ENCODE measurements around the gene ZNF670. TPM values are rescaled to one million over a fixed set of nuclear protein-coding genes. Genes with fewer than 3 reads are reported as not detected.
A peak's percentile ranks its signal among the peaks of the same experiment; 100 is the strongest.
"Not testable (repeated sequence)": the region's sequence is repeated elsewhere in the genome, so short reads cannot be mapped to it uniquely, and the experiment has no call there.

The ZNF670 gene
- polyA plus RNA-seq, result 1 to 10 TPM in 1 of 2 donors, under 1 TPM in 1; 0.49 to 1.4 TPM

DNA sequence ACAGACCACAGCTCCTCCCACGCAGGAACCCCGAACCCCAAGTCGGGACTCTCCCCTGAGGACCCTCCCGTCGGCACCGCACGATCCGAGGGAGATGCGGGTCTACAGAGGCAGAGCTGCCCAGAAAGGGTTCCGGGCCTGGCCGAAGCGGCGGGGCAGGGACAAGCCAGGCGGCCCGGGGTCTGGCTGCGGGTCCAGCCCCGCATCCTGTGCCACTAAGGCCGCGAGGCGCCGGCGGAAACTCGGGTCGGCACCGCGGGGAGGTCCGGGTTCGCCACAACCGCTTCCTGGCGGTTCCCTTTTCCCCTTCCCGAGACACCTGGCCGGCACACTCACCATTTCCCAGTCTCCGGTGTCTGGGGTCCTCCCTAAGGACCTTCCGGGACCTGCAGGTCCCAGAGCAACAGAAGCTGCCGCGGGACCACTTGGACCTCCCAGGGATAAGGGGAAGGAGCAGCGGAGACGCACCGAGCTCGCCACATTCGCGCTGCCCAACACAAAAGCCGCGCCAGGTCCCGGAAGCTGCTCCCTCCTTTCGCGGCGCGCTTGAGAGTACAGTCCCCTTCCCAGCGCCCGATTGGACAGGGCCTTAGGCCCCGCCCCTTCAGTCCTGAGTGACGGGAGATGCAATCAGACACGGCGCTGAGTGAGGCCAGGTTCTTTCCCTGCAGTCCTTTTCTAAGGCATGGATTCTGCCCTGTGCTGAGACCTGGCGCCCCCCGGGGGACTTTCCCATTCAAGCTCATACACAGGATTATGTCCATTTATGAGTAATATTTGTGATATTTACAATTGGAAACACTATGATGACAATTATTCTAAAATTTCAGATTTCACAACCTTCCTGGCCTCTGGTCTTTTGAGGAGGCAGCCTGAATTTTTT is at the start of gene ZNF670:
TSS of gene ZNF670 (minus strand) at position 554 of the 883 bp plus-strand sequence. CDS start at position 339, 215 bp downstream.
- Histone ChIP-seq H3K36me3 (ENCODE audit: control insufficient read depth in 2 of 2, insufficient read depth in 2 of 2, low read length in 1 of 2) (no peaks in the 10 kb centered on the region), H3K9me3 (ENCODE audit: control insufficient read depth in 2 of 2, insufficient read depth in 1 of 2, low read depth in 1 of 2, low read length in 1 of 2) (no peaks in the 10 kb centered on the region), H3K27ac (ENCODE audit: low read depth in 2 of 2, low read length in 1 of 2) (peak within 1 kb of the TSS; percentile 75 to 87), H3K4me3 (ENCODE audit: low read depth in 1 of 2, low read length in 2 of 2) (peak within 1 kb of the TSS; percentile 83 to 90), H3K27me3 (ENCODE audit: control insufficient read depth in 1 of 2, insufficient read depth in 2 of 2, low read length in 2 of 2) (no peaks in the 10 kb centered on the region), H3K4me1 (ENCODE audit: control insufficient read depth in 2 of 2, insufficient read depth in 2 of 2, low read length in 1 of 2) (peaks cover 0 to 2% of the 10 kb centered on the region in 2 donors)
- WGBS, 2 donors, result 0% methylated on average over 47 to 57 of the region's 57 CpGs

- not testable (repeated sequence) for H3K36me3 ChIP-seq (ENCODE audit: control insufficient read depth in 2 of 2, insufficient read depth in 2 of 2, low read length in 1 of 2); H3K4me1 ChIP-seq (ENCODE audit: control insufficient read depth in 2 of 2, insufficient read depth in 2 of 2, low read length in 1 of 2); H3K4me3 ChIP-seq (ENCODE audit: low read depth in 1 of 2, low read length in 2 of 2); H3K27me3 ChIP-seq (ENCODE audit: control insufficient read depth in 1 of 2, insufficient read depth in 2 of 2, low read length in 2 of 2); H3K27ac ChIP-seq (ENCODE audit: low read depth in 2 of 2, low read length in 1 of 2)
- 51 to 88% methylated on average over 11 to 13 of the region's 18 CpGs for WGBS, 2 donors
- H3K9me3 ChIP-seq (ENCODE audit: control insufficient read depth in 2 of 2, insufficient read depth in 1 of 2, low read depth in 1 of 2, low read length in 1 of 2), result peaks cover 0 to 11% of the 10 kb centered on the region in 2 donors
These were observed 49.1 kb upstream of the ZNF670 start for GRCh38 chr1:247127519-247128282.

- not testable (repeated sequence) for H3K36me3 ChIP-seq (ENCODE audit: control insufficient read depth in 2 of 2, insufficient read depth in 2 of 2, low read length in 1 of 2); H3K4me1 ChIP-seq (ENCODE audit: control insufficient read depth in 2 of 2, insufficient read depth in 2 of 2, low read length in 1 of 2); H3K4me3 ChIP-seq (ENCODE audit: low read depth in 1 of 2, low read length in 2 of 2); H3K27me3 ChIP-seq (ENCODE audit: control insufficient read depth in 1 of 2, insufficient read depth in 2 of 2, low read length in 2 of 2); H3K9me3 ChIP-seq (ENCODE audit: control insufficient read depth in 2 of 2, insufficient read depth in 1 of 2, low read depth in 1 of 2, low read length in 1 of 2); H3K27ac ChIP-seq (ENCODE audit: low read depth in 2 of 2, low read length in 1 of 2)
- no CpG with 5 or more reads among the region's 46 CpGs for WGBS, 2 donors
These were observed 48.0 kb upstream of the ZNF670 start for GRCh38 chr1:247126601-247127000.

- not testable (repeated sequence) for H3K36me3 ChIP-seq (ENCODE audit: control insufficient read depth in 2 of 2, insufficient read depth in 2 of 2, low read length in 1 of 2); H3K27ac ChIP-seq (ENCODE audit: low read depth in 2 of 2, low read length in 1 of 2); H3K9me3 ChIP-seq (ENCODE audit: control insufficient read depth in 2 of 2, insufficient read depth in 1 of 2, low read depth in 1 of 2, low read length in 1 of 2); H3K4me3 ChIP-seq (ENCODE audit: low read depth in 1 of 2, low read length in 2 of 2); H3K27me3 ChIP-seq (ENCODE audit: control insufficient read depth in 1 of 2, insufficient read depth in 2 of 2, low read length in 2 of 2); H3K4me1 ChIP-seq (ENCODE audit: control insufficient read depth in 2 of 2, insufficient read depth in 2 of 2, low read length in 1 of 2)
- WGBS, 2 donors, result no CpG with 5 or more reads among the region's 25 CpGs
These were observed 47.6 kb upstream of the ZNF670 start for GRCh38 chr1:247126166-247126565.

DNA sequence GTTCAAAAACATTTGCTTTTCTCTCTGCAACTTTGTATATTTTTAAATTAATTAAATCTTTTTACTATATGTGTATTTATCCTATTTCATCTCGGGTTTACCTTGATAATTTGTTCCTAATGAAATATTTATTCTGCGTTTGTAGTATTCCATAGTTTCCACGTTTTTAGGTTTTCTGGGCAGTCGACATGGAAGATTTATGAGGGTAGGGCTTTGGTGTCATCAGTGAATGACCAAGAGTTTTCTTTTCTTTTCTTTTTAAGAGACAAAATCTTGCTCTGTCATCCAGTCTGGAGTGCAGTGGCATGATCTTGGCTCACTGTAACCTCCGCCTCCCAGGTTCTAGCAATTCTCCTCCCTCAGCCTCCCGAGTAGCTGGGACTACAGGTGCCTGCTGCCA is 42.8 kb upstream of the ZNF670 start:
- Histone ChIP-seq H3K27me3 (ENCODE audit: control insufficient read depth in 1 of 2, insufficient read depth in 2 of 2, low read length in 2 of 2) (no peaks in the 10 kb centered on the region), H3K27ac (ENCODE audit: low read depth in 2 of 2, low read length in 1 of 2) (no peak overlapping the region), H3K4me3 (ENCODE audit: low read depth in 1 of 2, low read length in 2 of 2) (no peak overlapping the region), H3K36me3 (ENCODE audit: control insufficient read depth in 2 of 2, insufficient read depth in 2 of 2, low read length in 1 of 2) (no peaks in the 10 kb centered on the region), H3K9me3 (ENCODE audit: control insufficient read depth in 2 of 2, insufficient read depth in 1 of 2, low read depth in 1 of 2, low read length in 1 of 2) (peaks cover 0 to 8% of the 10 kb centered on the region in 2 donors), H3K4me1 (ENCODE audit: control insufficient read depth in 2 of 2, insufficient read depth in 2 of 2, low read length in 1 of 2) (no peaks in the 10 kb centered on the region)
- WGBS, 2 donors, result 75 to 83% methylated on average over 6 of the region's 6 CpGs

DNA sequence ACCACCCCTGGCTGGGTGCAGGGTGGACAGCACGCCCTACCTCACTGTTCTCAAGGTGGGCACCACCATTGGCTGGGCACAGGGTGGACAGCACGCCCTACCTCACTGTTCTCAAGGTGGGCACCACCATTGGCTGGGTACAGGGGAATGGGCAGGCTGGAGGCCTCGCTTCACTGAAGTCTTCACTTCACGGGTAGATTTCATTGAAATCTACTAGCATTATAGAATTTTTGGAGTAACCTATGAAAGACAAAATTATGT is 41.7 kb upstream of the ZNF670 start:
- H3K27ac ChIP-seq (ENCODE audit: low read depth in 2 of 2, low read length in 1 of 2); H3K4me3 ChIP-seq (ENCODE audit: low read depth in 1 of 2, low read length in 2 of 2); H3K36me3 ChIP-seq (ENCODE audit: control insufficient read depth in 2 of 2, insufficient read depth in 2 of 2, low read length in 1 of 2); H3K27me3 ChIP-seq (ENCODE audit: control insufficient read depth in 1 of 2, insufficient read depth in 2 of 2, low read length in 2 of 2); H3K9me3 ChIP-seq (ENCODE audit: control insufficient read depth in 2 of 2, insufficient read depth in 1 of 2, low read depth in 1 of 2, low read length in 1 of 2); H3K4me1 ChIP-seq (ENCODE audit: control insufficient read depth in 2 of 2, insufficient read depth in 2 of 2, low read length in 1 of 2): not testable (repeated sequence)
- 82 to 93% methylated on average over 4 of the region's 4 CpGs for WGBS, 2 donors

- no peaks in the 10 kb centered on the region for H3K4me1 ChIP-seq (ENCODE audit: control insufficient read depth in 2 of 2, insufficient read depth in 2 of 2, low read length in 1 of 2)
- H3K9me3 ChIP-seq (ENCODE audit: control insufficient read depth in 2 of 2, insufficient read depth in 1 of 2, low read depth in 1 of 2, low read length in 1 of 2), result peaks cover 0 to 8% of the 10 kb centered on the region in 2 donors
- no peaks in the 10 kb centered on the region for H3K36me3 ChIP-seq (ENCODE audit: control insufficient read depth in 2 of 2, insufficient read depth in 2 of 2, low read length in 1 of 2)
- 95 to 96% methylated on average over 22 of the region's 22 CpGs for WGBS, 2 donors
- no peak overlapping the region for H3K27ac ChIP-seq (ENCODE audit: low read depth in 2 of 2, low read length in 1 of 2)
- H3K27me3 ChIP-seq (ENCODE audit: control insufficient read depth in 1 of 2, insufficient read depth in 2 of 2, low read length in 2 of 2), result no peaks in the 10 kb centered on the region
- H3K4me3 ChIP-seq (ENCODE audit: low read depth in 1 of 2, low read length in 2 of 2), result no peak overlapping the region
These were observed 41.2 kb upstream of the ZNF670 start for GRCh38 chr1:247119600-247120407.

GRCh38 chr1:247118946-247119446 is 40.4 kb upstream of the ZNF670 start:
- Histone ChIP-seq H3K27ac (ENCODE audit: low read depth in 2 of 2, low read length in 1 of 2) (no peak overlapping the region), H3K36me3 (ENCODE audit: control insufficient read depth in 2 of 2, insufficient read depth in 2 of 2, low read length in 1 of 2) (no peaks in the 10 kb centered on the region), H3K4me1 (ENCODE audit: control insufficient read depth in 2 of 2, insufficient read depth in 2 of 2, low read length in 1 of 2) (no peaks in the 10 kb centered on the region), H3K9me3 (ENCODE audit: control insufficient read depth in 2 of 2, insufficient read depth in 1 of 2, low read depth in 1 of 2, low read length in 1 of 2) (peaks cover 0 to 8% of the 10 kb centered on the region in 2 donors), H3K4me3 (ENCODE audit: low read depth in 1 of 2, low read length in 2 of 2) (no peak overlapping the region), H3K27me3 (ENCODE audit: control insufficient read depth in 1 of 2, insufficient read depth in 2 of 2, low read length in 2 of 2) (no peaks in the 10 kb centered on the region)
- WGBS, 2 donors, result 79 to 81% methylated on average over 8 to 11 of the region's 11 CpGs

DNA sequence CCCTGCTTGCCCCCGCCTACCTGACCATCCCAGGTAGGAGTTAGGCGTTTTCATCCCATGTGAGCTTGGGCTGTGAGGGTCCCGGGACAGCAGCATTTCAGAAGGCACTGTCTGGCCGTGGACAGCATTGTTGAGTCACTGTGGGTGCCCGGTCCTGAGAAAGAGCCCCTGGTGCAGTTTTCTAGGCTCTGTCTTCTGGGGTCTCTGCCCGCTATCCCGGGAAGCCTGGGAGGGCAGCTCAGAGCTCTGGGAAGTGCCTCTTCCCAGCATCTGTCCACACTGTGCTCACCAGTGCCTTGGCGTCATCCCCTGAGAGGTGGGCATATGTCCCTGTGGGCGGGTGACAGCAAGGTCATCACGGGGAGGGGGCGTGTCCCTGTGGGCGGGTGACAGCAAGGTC is 36.9 kb upstream of the ZNF670 start:
- Histone ChIP-seq H3K27me3 (ENCODE audit: control insufficient read depth in 1 of 2, insufficient read depth in 2 of 2, low read length in 2 of 2) (no peaks in the 10 kb centered on the region), H3K36me3 (ENCODE audit: control insufficient read depth in 2 of 2, insufficient read depth in 2 of 2, low read length in 1 of 2) (no peaks in the 10 kb centered on the region), H3K27ac (ENCODE audit: low read depth in 2 of 2, low read length in 1 of 2) (no peak overlapping the region), H3K4me3 (ENCODE audit: low read depth in 1 of 2, low read length in 2 of 2) (no peak overlapping the region), H3K9me3 (ENCODE audit: control insufficient read depth in 2 of 2, insufficient read depth in 1 of 2, low read depth in 1 of 2, low read length in 1 of 2) (peaks cover 0 to 8% of the 10 kb centered on the region in 2 donors), H3K4me1 (ENCODE audit: control insufficient read depth in 2 of 2, insufficient read depth in 2 of 2, low read length in 1 of 2) (peaks cover 0 to 1% of the 10 kb centered on the region in 2 donors)
- WGBS, 2 donors, result 85 to 86% methylated on average over 11 to 12 of the region's 12 CpGs
